OCI-LY7 (cell line): ENCODE data around the gene SLC9A9.

ENCODE experiments used
- CTCF ChIP-seq: fragments of 200-600 bp; sonication (generic); conservative IDR thresholded peaks from 2 replicates; pipeline ENCODE4 v1.5.1; 2014; ENCODE audit warnings: mild to moderate bottlenecking, antibody characterized with exemption, low read length, moderate library complexity, mixed read lengths
- EZH2phosphoT487 ChIP-seq: fragments of 200-600 bp; sonication (generic); IDR thresholded peaks from 2 replicates; pipeline ENCODE4 v1.6.1; 2018; ENCODE audit warnings: low read depth, borderline replicate concordance, mild to moderate bottlenecking, mixed run types, antibody characterized with exemption, low read length, moderate library complexity, mixed read lengths

GRCh38 chr3:143586576-143586975, 261.7 kb downstream of the SLC9A9 start:
- TF ChIP-seq CTCF: no peak
- no peak for TF ChIP-seq EZH2phosphoT487
